ENCODE measurements around the gene CD320. TPM values are rescaled to one million over a fixed set of nuclear protein-coding genes. Genes with fewer than 3 reads are reported as not detected.

CD320 gene
- total RNA-seq, 1 donor from 2014 or later, result 42.0 TPM

DNA sequence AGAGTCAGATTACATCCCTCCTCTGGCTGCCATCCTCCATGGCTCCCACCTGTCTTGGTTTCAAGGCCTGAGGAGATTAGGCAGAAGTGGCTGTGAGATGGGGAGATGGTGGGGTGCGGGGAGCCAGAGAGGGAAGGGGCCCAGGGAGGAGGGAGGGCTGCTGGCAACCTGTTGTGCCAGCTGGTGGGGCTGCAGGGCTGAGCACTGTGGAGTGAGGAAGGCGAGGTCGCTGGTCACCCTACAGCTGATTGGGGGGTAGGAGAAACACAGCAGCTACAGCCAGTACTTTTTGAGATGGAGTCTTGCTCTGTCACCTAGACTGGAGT is 48.3 kb downstream of the CD320 start:
- no peak overlapping the region for H3K27ac Mint-ChIP-seq
- H3K36me3 Mint-ChIP-seq, result peaks cover 26% of the 10 kb centered on the region
- H3K27me3 Mint-ChIP-seq (ENCODE audit: low read depth), result no peaks in the 10 kb centered on the region
- no peak for DNase-seq (ENCODE audit: low spot score in 2 of 2, unreplicated experiment in 2 of 2)
- peaks cover 2% of the 10 kb centered on the region for H3K4me1 Mint-ChIP-seq
- no peak overlapping the region for H3K4me3 Mint-ChIP-seq
- TF ChIP-seq CTCF (IDR thresholded peaks at IDR 0.05; ENCODE audit: unreplicated experiment), result no peak
- H3K9me3 Mint-ChIP-seq, result no peaks in the 10 kb centered on the region

DNA sequence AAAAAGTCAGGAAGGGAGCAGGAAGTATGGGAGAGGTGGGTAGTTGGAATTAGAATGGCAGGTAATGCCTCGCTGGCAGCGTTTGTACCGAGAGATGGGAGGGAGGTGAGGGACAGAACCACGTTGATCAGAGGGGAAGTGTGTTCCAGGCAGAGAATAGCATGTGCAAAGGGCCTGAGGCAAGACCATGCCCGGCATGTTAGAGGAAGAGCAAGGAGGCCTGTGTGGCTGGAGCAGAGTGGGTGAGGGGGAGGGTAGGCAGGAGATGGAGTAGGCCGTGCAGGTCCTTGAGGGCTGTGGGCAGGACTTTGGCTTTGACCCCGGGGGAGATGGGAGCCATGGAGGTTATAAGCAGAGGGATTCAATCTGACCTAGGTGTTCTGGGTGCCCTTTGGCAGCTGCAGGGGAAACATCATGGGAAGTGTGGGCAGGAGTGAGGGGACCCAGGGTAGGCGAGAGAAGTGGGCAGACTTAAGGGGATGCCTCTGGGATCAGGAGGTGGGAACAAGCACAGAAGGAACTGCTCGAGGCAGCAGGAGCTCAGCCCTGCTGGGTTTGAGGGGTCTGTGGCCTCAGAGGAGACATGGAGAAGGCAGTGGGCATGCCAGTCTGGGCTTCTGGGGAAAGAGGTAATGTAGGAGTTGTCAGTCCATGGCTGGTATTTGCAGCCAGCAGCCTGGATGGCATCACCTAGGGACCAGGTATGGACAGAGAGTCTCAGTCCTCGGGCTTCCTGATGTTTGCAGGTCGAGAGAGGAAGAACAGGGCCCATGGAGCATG is 48.8 kb downstream of the CD320 start:
- Mint-ChIP-seq H3K36me3 (peaks cover 26% of the 10 kb centered on the region), H3K4me1 (peaks cover 2% of the 10 kb centered on the region), H3K27ac (no peak overlapping the region), H3K9me3 (no peaks in the 10 kb centered on the region), H3K4me3 (no peak overlapping the region), H3K27me3 (ENCODE audit: low read depth) (no peaks in the 10 kb centered on the region)
- TF ChIP-seq CTCF (IDR thresholded peaks at IDR 0.05; ENCODE audit: unreplicated experiment), result no peak
- DNase-seq (ENCODE audit: low spot score in 2 of 2, unreplicated experiment in 2 of 2), result no peak

DNA sequence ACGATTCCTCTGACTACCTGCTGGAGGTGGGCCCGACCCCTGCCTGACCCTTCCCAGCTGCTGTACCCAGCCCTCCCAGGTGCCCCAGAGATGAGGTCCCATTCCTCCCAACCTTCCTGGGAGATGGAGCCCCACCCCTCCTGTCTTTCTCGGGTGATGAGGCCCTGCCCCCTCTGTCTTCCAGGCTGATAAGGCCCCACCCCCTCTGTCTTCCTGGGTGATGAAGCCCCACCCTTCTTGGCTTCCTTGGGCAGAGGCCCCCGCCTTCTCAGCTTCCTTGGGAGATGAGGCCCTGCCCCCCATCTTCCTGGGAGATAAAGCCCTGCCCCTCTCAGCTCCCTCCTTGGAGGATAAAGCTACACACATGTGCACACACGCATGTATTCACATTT is 51.1 kb downstream of the CD320 start:
- Mint-ChIP-seq H3K27ac (no peak overlapping the region), H3K9me3 (no peaks in the 10 kb centered on the region), H3K27me3 (ENCODE audit: low read depth) (no peaks in the 10 kb centered on the region), H3K4me1 (peaks cover 2% of the 10 kb centered on the region), H3K4me3 (no peak overlapping the region), H3K36me3 (peaks cover 27% of the 10 kb centered on the region)
- DNase-seq (ENCODE audit: low spot score in 2 of 2, unreplicated experiment in 2 of 2), result no peak
- no peak for TF ChIP-seq CTCF (IDR thresholded peaks at IDR 0.05; ENCODE audit: unreplicated experiment)

DNA sequence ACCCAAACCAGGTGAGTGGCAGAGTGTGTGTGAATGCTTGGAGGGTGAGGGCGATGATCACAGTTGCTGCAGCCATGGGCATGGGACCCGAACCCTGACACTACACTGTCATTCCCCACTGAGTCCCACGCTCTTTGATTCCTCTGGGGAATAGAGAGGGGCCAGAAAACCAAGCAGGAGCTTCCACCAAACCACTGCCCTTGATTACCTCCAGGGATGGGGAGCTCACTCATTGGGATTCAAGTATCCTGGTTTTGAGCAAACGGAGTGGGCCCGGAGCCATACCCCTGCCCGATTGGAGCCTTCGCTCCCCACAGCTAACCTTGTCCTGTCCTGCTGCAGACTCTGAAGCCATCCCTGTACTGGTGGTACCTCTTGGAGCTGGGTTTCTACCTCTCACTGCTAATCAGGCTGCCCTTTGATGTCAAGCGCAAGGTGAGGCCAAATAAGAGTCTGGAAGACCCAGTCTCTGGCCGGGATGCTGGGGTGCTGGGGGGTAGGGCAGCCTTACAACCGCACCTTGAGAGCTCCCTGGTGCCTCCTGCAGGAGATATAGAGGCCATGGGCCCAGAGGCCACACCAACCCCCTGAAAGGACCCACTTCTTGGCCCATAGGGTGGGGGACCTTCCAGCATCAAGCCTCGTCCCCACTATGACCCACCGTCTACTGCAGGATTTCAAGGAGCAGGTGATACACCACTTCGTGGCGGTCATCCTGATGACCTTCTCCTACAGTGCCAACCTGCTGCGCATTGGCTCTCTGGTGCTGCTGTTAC is 51.7 kb downstream of the CD320 start:
- H3K4me3 Mint-ChIP-seq, result no peak overlapping the region
- no peaks in the 10 kb centered on the region for H3K27me3 Mint-ChIP-seq (ENCODE audit: low read depth)
- H3K9me3 Mint-ChIP-seq, result no peaks in the 10 kb centered on the region
- peaks cover 25% of the 10 kb centered on the region for H3K36me3 Mint-ChIP-seq
- DNase-seq (ENCODE audit: low spot score in 2 of 2, unreplicated experiment in 2 of 2), result no peak
- no peak for TF ChIP-seq CTCF (IDR thresholded peaks at IDR 0.05; ENCODE audit: unreplicated experiment)
- peaks cover 2% of the 10 kb centered on the region for H3K4me1 Mint-ChIP-seq
- no peak overlapping the region for H3K27ac Mint-ChIP-seq

- Mint-ChIP-seq H3K27me3 (ENCODE audit: low read depth) (no peaks in the 10 kb centered on the region), H3K36me3 (peaks cover 25% of the 10 kb centered on the region), H3K4me3 (no peak overlapping the region), H3K9me3 (no peaks in the 10 kb centered on the region), H3K4me1 (peaks cover 2% of the 10 kb centered on the region), H3K27ac (no peak overlapping the region)
- no peak for DNase-seq (ENCODE audit: low spot score in 2 of 2, unreplicated experiment in 2 of 2)
- TF ChIP-seq CTCF (IDR thresholded peaks at IDR 0.05; ENCODE audit: unreplicated experiment), result no peak
Measured at GRCh38 chr19:8255426-8256125, 52.6 kb downstream of the CD320 start.
